ENCODE results near the gene CWC27. TPM values are rescaled to one million over a fixed set of nuclear protein-coding genes. Genes with fewer than 3 reads are reported as not detected.

CWC27 gene
- total RNA-seq, 8 experiments from 2014 or later = 15.1 to 28.0 (median 24.9) TPM

- Histone ChIP-seq H3K4me1 (replicated peaks in 1 of 2) (peaks cover 6 to 14% of the 10 kb centered on the region in 2 donors), H3K27ac (no peak overlapping the region), H3K4me3 (no peak overlapping the region)
- in situ Hi-C loops (cut with MboI; ENCODE audit: low pct_unique_long_range_greater_than_20kb in 2 of 9, low sequenced_read_pairs in 9 of 9, unreplicated experiment in 9 of 9) = no loop called here
- 83 to 100% (median 90%) methylated on average over 1 to 2 of the region's 2 CpGs; no CpG with 5 or more reads in 5 of the 10 experiments for WGBS, 10 experiments
- no peak for ATAC-seq (replicated peaks in 6 of 8)
Observed at GRCh38 chr5:64765804-64766504, 2.8 kb upstream of the CWC27 start.

- 72 to 96% (median 85%) methylated on average over 1 to 2 of the region's 2 CpGs; no CpG with 5 or more reads in 2 of the 10 experiments for WGBS, 10 experiments
- Histone ChIP-seq H3K4me3 (peak overlapping the region in 3 of 5 donors; percentile 79 to 99 (median 88)), H3K4me1 (replicated peaks in 1 of 2) (peaks cover 4 to 10% of the 10 kb centered on the region in 2 donors), H3K27ac (no peak overlapping the region)
- in situ Hi-C loops (cut with MboI; ENCODE audit: low pct_unique_long_range_greater_than_20kb in 2 of 9, low sequenced_read_pairs in 9 of 9, unreplicated experiment in 9 of 9) = no loop called here
- ATAC-seq (replicated peaks in 6 of 8) = no peak
Observed at GRCh38 chr5:64766941-64767340, 1.8 kb upstream of the CWC27 start.

GRCh38 chr5:64767959-64768357 is 772 bp upstream of the CWC27 start:
- Histone ChIP-seq H3K4me1 (replicated peaks in 1 of 2) (peaks cover 4 to 10% of the 10 kb centered on the region in 2 donors), H3K4me3 (peak overlapping the region; percentile 66 to 99 (median 88)), H3K27ac (peak overlapping the region; percentile 93 to 98)
- in situ Hi-C loops (cut with MboI; ENCODE audit: low pct_unique_long_range_greater_than_20kb in 2 of 9, low sequenced_read_pairs in 9 of 9, unreplicated experiment in 9 of 9) = no loop called here
- 0 to 8% (median 0%) methylated on average over 2 to 10 of the region's 10 CpGs; no CpG with 5 or more reads in 1 of the 10 experiments for WGBS, 10 experiments
- peak; percentile 11 to 32 (median 25) for ATAC-seq (replicated peaks in 6 of 8)

- H3K4me1 ChIP-seq (replicated peaks in 1 of 2) = peaks cover 4 to 10% of the 10 kb centered on the region in 2 donors
- in situ Hi-C loops (cut with MboI; ENCODE audit: low pct_unique_long_range_greater_than_20kb in 2 of 9, low sequenced_read_pairs in 9 of 9, unreplicated experiment in 9 of 9) = no loop called here
- no peak for ATAC-seq (replicated peaks in 6 of 8)
Observed at GRCh38 chr5:64769855-64770254, 1.1 kb downstream of the CWC27 start.

GRCh38 chr5:64771736-64772135 is 3.0 kb downstream of the CWC27 start:
- H3K4me1 ChIP-seq (replicated peaks in 1 of 2) = peaks cover 4 to 10% of the 10 kb centered on the region in 2 donors
- in situ Hi-C loops (cut with MboI; ENCODE audit: low pct_unique_long_range_greater_than_20kb in 2 of 9, low sequenced_read_pairs in 9 of 9, unreplicated experiment in 9 of 9) = no loop called here
- H3K27ac ChIP-seq = no peak overlapping the region
- H3K4me3 ChIP-seq = no peak overlapping the region
- ATAC-seq (replicated peaks in 6 of 8) = no peak
- WGBS, 10 experiments = 65 to 92% (median 79%) methylated on average over 2 to 4 of the region's 4 CpGs

More at GRCh38 chr5:64769855-64770254, 1.1 kb downstream of the CWC27 start:
- peak overlapping the region; percentile 66 to 99 (median 88) for H3K4me3 ChIP-seq
- no peak overlapping the region for H3K27ac ChIP-seq

- Histone ChIP-seq H3K27ac (no peak overlapping the region), H3K4me3 (no peak overlapping the region), H3K4me1 (replicated peaks in 1 of 2) (peaks cover 0 to 6% of the 10 kb centered on the region in 2 donors)
- ATAC-seq (replicated peaks in 6 of 8) = no peak
- in situ Hi-C loops (cut with MboI; ENCODE audit: low pct_unique_long_range_greater_than_20kb in 2 of 9, low sequenced_read_pairs in 9 of 9, unreplicated experiment in 9 of 9) = no loop called here
- 80 to 100% (median 100%) methylated on average over 1 of the region's 1 CpG; no CpG with 5 or more reads in 3 of the 10 experiments for WGBS, 10 experiments
Observed at GRCh38 chr5:64773533-64773932, 4.8 kb downstream of the CWC27 start.

- H3K4me3 ChIP-seq = no peak overlapping the region
- WGBS, 10 experiments = 63 to 100% (median 98%) methylated on average over 1 of the region's 1 CpG; no CpG with 5 or more reads in 2 of the 10 experiments
- no peak for ATAC-seq (replicated peaks in 6 of 8)
- in situ Hi-C loops (cut with MboI; ENCODE audit: low pct_unique_long_range_greater_than_20kb in 2 of 9, low sequenced_read_pairs in 9 of 9, unreplicated experiment in 9 of 9) = loop anchor here in 4 of 9 experiments (25.0 kb wide), 1 partner anchor 138 kb away; no protein-coding TSS in a partner anchor
- no peak overlapping the region for H3K27ac ChIP-seq
- no peaks in the 10 kb centered on the region for H3K4me1 ChIP-seq (replicated peaks in 1 of 2)
Observed at GRCh38 chr5:64775291-64775690, 6.6 kb downstream of the CWC27 start.

- in situ Hi-C loops (cut with MboI; ENCODE audit: low pct_unique_long_range_greater_than_20kb in 2 of 9, low sequenced_read_pairs in 9 of 9, unreplicated experiment in 9 of 9) = loop anchor here in 7 of 9 experiments (10.0 to 25.0 kb wide), 3 partner anchors 140 to 150 kb away; no protein-coding TSS in a partner anchor
- Histone ChIP-seq H3K4me3 (no peak overlapping the region), H3K4me1 (replicated peaks in 1 of 2) (no peaks in the 10 kb centered on the region), H3K27ac (no peak overlapping the region)
- peak; percentile 63 to 85 (median 72) for ATAC-seq (replicated peaks in 6 of 8)
- 0 to 23% (median 2%) methylated on average over 2 to 3 of the region's 3 CpGs for WGBS, 10 experiments
Observed at GRCh38 chr5:64784451-64785025, 15.8 kb downstream of the CWC27 start.

GRCh38 chr5:64786372-64786771 is 17.6 kb downstream of the CWC27 start:
- Histone ChIP-seq H3K4me3 (no peak overlapping the region), H3K4me1 (replicated peaks in 1 of 2) (no peaks in the 10 kb centered on the region), H3K27ac (no peak overlapping the region)
- no peak for ATAC-seq (replicated peaks in 6 of 8)
- in situ Hi-C loops (cut with MboI; ENCODE audit: low pct_unique_long_range_greater_than_20kb in 2 of 9, low sequenced_read_pairs in 9 of 9, unreplicated experiment in 9 of 9) = loop anchor here in 7 of 9 experiments (10.0 to 25.0 kb wide), 3 partner anchors 142 to 152 kb away; no protein-coding TSS in a partner anchor
- WGBS, 10 experiments = 68 to 100% (median 96%) methylated on average over 2 of the region's 2 CpGs; no CpG with 5 or more reads in 1 of the 10 experiments

GRCh38 chr5:64788156-64788555 is 19.4 kb downstream of the CWC27 start:
- H3K4me1 ChIP-seq (replicated peaks in 1 of 2) = no peaks in the 10 kb centered on the region
- no peak overlapping the region for H3K27ac ChIP-seq
- 48 to 100% (median 90%) methylated on average over 1 to 2 of the region's 2 CpGs for WGBS, 10 experiments
- in situ Hi-C loops (cut with MboI; ENCODE audit: low pct_unique_long_range_greater_than_20kb in 2 of 9, low sequenced_read_pairs in 9 of 9, unreplicated experiment in 9 of 9) = loop anchor here in 7 of 9 experiments (10.0 to 25.0 kb wide), 3 partner anchors 143 to 153 kb away; no protein-coding TSS in a partner anchor
- ATAC-seq (replicated peaks in 6 of 8) = no peak
- H3K4me3 ChIP-seq = no peak overlapping the region

- Histone ChIP-seq H3K4me1 (replicated peaks in 1 of 2) (no peaks in the 10 kb centered on the region), H3K27ac (no peak overlapping the region), H3K4me3 (no peak overlapping the region)
- peak in 2 of 8 experiments; percentile 42 to 43 for ATAC-seq (replicated peaks in 6 of 8)
- in situ Hi-C loops (cut with MboI; ENCODE audit: low pct_unique_long_range_greater_than_20kb in 2 of 9, low sequenced_read_pairs in 9 of 9, unreplicated experiment in 9 of 9) = loop anchor here in 7 of 9 experiments (10.0 to 25.0 kb wide), 3 partner anchors 145 to 155 kb away; no protein-coding TSS in a partner anchor
- WGBS, 10 experiments = 27 to 100% (median 90%) methylated on average over 2 to 3 of the region's 3 CpGs
Observed at GRCh38 chr5:64789457-64789856, 20.7 kb downstream of the CWC27 start.

GRCh38 chr5:64790210-64790609 is 21.5 kb downstream of the CWC27 start:
- 14 to 100% (median 100%) methylated on average over 1 of the region's 1 CpG; no CpG with 5 or more reads in 1 of the 10 experiments for WGBS, 10 experiments

GRCh38 chr5:64792469-64792868 is 23.7 kb downstream of the CWC27 start:
- ATAC-seq (replicated peaks in 6 of 8) = no peak
- in situ Hi-C loops (cut with MboI; ENCODE audit: low pct_unique_long_range_greater_than_20kb in 2 of 9, low sequenced_read_pairs in 9 of 9, unreplicated experiment in 9 of 9) = loop anchor here in 4 of 9 experiments (25.0 kb wide), 1 partner anchor 155 kb away; no protein-coding TSS in a partner anchor
- no peaks in the 10 kb centered on the region for H3K4me1 ChIP-seq (replicated peaks in 1 of 2)
- no peak overlapping the region for H3K4me3 ChIP-seq
- no peak overlapping the region for H3K27ac ChIP-seq

More at GRCh38 chr5:64790210-64790609, 21.5 kb downstream of the CWC27 start:
- H3K4me3 ChIP-seq = no peak overlapping the region
- H3K27ac ChIP-seq = no peak overlapping the region
- no peaks in the 10 kb centered on the region for H3K4me1 ChIP-seq (replicated peaks in 1 of 2)
- in situ Hi-C loops (cut with MboI; ENCODE audit: low pct_unique_long_range_greater_than_20kb in 2 of 9, low sequenced_read_pairs in 9 of 9, unreplicated experiment in 9 of 9) = loop anchor here in 4 of 9 experiments (25.0 kb wide), 1 partner anchor 153 kb away; no protein-coding TSS in a partner anchor
- no peak for ATAC-seq (replicated peaks in 6 of 8)
